SK-N-SH treated with all-trans-retinoic acid at 6 μM for 48 hours (cell line): ENCODE data around the gene EDC3.

ENCODE experiments used
- ATAC-seq: fragments of 200-7000 bp; cut with Tn5 transposase; 3 replicates; pipeline ENCODE4 v1.9.1; 2020; ENCODE audit warnings: mild to moderate bottlenecking, moderate library complexity
- ARNTL ChIP-seq: fragments of 450-650 bp; formaldehyde crosslinking; IDR thresholded peaks from 2 replicates; pipeline ENCODE4 v1.5.0; 2020; ENCODE audit warnings: low read depth, mild to moderate bottlenecking, moderate library complexity, borderline replicate concordance
- BACH2 ChIP-seq: fragments of 250-450 bp; sonication (Bioruptor Pico); IDR thresholded peaks from 2 replicates; pipeline ENCODE4 v1.9.0; 2021; ENCODE audit warnings: mild to moderate bottlenecking, borderline replicate concordance
- CREB5 ChIP-seq: fragments of 250-450 bp; sonication (Bioruptor Pico); IDR thresholded peaks from 2 replicates; pipeline ENCODE4 v1.5.1; 2020; ENCODE audit warnings: low read depth, mild to moderate bottlenecking, moderate library complexity
- CSDC2 ChIP-seq: fragments of 250-450 bp; sonication (Bioruptor Pico); IDR thresholded peaks from 2 replicates; pipeline ENCODE4 v1.5.0; 2020; ENCODE audit warnings: mild to moderate bottlenecking, moderate library complexity
- CSRNP3 ChIP-seq: fragments of 250-450 bp; sonication (Bioruptor Pico); IDR thresholded peaks from 2 replicates; pipeline ENCODE4 v1.5.1; 2021; ENCODE audit warnings: mild to moderate bottlenecking, moderate library complexity
- ESRRG ChIP-seq: fragments of 250-450 bp; sonication (Bioruptor Pico); IDR thresholded peaks from 2 replicates; pipeline ENCODE4 v1.6.1; 2021; ENCODE audit warnings: mild to moderate bottlenecking
- GLIS3 ChIP-seq: fragments of 250-450 bp; sonication (Bioruptor Pico); IDR thresholded peaks from 2 replicates; pipeline ENCODE4 v1.5.0; 2020; ENCODE audit warnings: mild to moderate bottlenecking, moderate library complexity
- ISL1 ChIP-seq: fragments of 250-450 bp; sonication (Bioruptor Pico); IDR thresholded peaks from 2 replicates; pipeline ENCODE4 v2.1.2; 2022; ENCODE audit warnings: mild to moderate bottlenecking, moderate library complexity
- OSR1 ChIP-seq: fragments of 250-450 bp; sonication (Bioruptor Pico); IDR thresholded peaks from 2 replicates; pipeline ENCODE4 v1.8.0; 2022; ENCODE audit warnings: moderate library complexity, mild to moderate bottlenecking, inconsistent platforms
- PATZ1 ChIP-seq: fragments of 250-450 bp; sonication (Bioruptor Pico); IDR thresholded peaks from 2 replicates; pipeline ENCODE4 v1.8.0; 2020; ENCODE audit warnings: mild to moderate bottlenecking, moderate library complexity, borderline replicate concordance
- POU6F1 ChIP-seq: fragments of 250-450 bp; sonication (Bioruptor Pico); IDR thresholded peaks from 2 replicates; pipeline ENCODE4 v1.8.0; 2021; ENCODE audit warnings: low read depth, mild to moderate bottlenecking, moderate library complexity, borderline replicate concordance
- PPARA ChIP-seq: fragments of 250-450 bp; sonication (Bioruptor Pico); IDR thresholded peaks from 2 replicates; pipeline ENCODE4 v1.5.0; 2020; ENCODE audit warnings: mild to moderate bottlenecking, borderline replicate concordance
- RARB ChIP-seq: fragments of 250-450 bp; sonication (Bioruptor Pico); IDR thresholded peaks from 2 replicates; pipeline ENCODE4 v1.8.0; 2021; ENCODE audit warnings: mild to moderate bottlenecking, moderate library complexity
- TCF4 ChIP-seq: fragments of 250-450 bp; sonication (Bioruptor Pico); IDR thresholded peaks from 2 replicates; pipeline ENCODE4 v1.8.0; 2021; ENCODE audit warnings: mild to moderate bottlenecking, moderate library complexity, borderline replicate concordance
- TOX ChIP-seq: fragments of 250-450 bp; sonication (Bioruptor Pico); IDR thresholded peaks from 2 replicates; pipeline ENCODE4 v1.8.0; 2021; ENCODE audit warnings: mild to moderate bottlenecking, moderate library complexity, borderline replicate concordance
- TSHZ2 ChIP-seq: fragments of 250-450 bp; sonication (Bioruptor Pico); IDR thresholded peaks from 2 replicates; pipeline ENCODE4 v1.5.0; 2020; ENCODE audit warnings: mild to moderate bottlenecking, moderate library complexity
- ZC3H10 ChIP-seq: fragments of 250-450 bp; sonication (Bioruptor Pico); IDR thresholded peaks from 2 replicates; pipeline ENCODE4 v1.5.1; 2021; ENCODE audit warnings: mild to moderate bottlenecking, moderate library complexity
- ZFP3 ChIP-seq: fragments of 250-450 bp; sonication (Bioruptor Pico); IDR thresholded peaks from 2 replicates; pipeline ENCODE4 v1.5.0; 2020; ENCODE audit warnings: mild to moderate bottlenecking, moderate library complexity
- ZFP30 ChIP-seq: fragments of 450-650 bp; formaldehyde crosslinking; IDR thresholded peaks from 2 replicates; pipeline ENCODE4 v1.5.0; 2022; ENCODE audit warnings: mild to moderate bottlenecking, moderate library complexity
- ZNF565 ChIP-seq: fragments of 450-650 bp; formaldehyde crosslinking; conservative IDR thresholded peaks from 2 replicates; pipeline ENCODE4 v1.5.0; 2020; ENCODE audit warnings: low read depth, mild to moderate bottlenecking, moderate library complexity
- ZNF70 ChIP-seq: fragments of 450-650 bp; formaldehyde crosslinking; IDR thresholded peaks from 2 replicates; pipeline ENCODE4 v1.5.0; 2020; ENCODE audit warnings: mild to moderate bottlenecking, moderate library complexity
- ZNF8 ChIP-seq: fragments of 450-650 bp; formaldehyde crosslinking; IDR thresholded peaks from 2 replicates; pipeline ENCODE4 v1.5.0; 2020; ENCODE audit warnings: mild to moderate bottlenecking, moderate library complexity

Gene EDC3

GRCh38 chr15:74625693-74626092 is 70.1 kb downstream of the EDC3 start:
- no peak for ATAC-seq
- no peak for TF ChIP-seq CREB5 (CRISPR knock-in tag)
- TF ChIP-seq ZFP30 (CRISPR knock-in tag), result no peak
- no peak for TF ChIP-seq ESRRG (CRISPR knock-in tag)
- no peak for TF ChIP-seq ISL1
- TF ChIP-seq ZNF565 (CRISPR knock-in tag), result no peak
- no peak for TF ChIP-seq CSRNP3 (CRISPR knock-in tag)
- no peak for TF ChIP-seq ARNTL (CRISPR knock-in tag)
- no peak for TF ChIP-seq GLIS3 (CRISPR knock-in tag)
- no peak for TF ChIP-seq PPARA (CRISPR knock-in tag)
- no peak for TF ChIP-seq POU6F1 (CRISPR knock-in tag)
- TF ChIP-seq PATZ1 (CRISPR knock-in tag), result no peak
- TF ChIP-seq CSDC2 (CRISPR knock-in tag), result no peak
- no peak for TF ChIP-seq ZNF8 (CRISPR knock-in tag)
- TF ChIP-seq ZC3H10 (CRISPR knock-in tag), result no peak
- TF ChIP-seq OSR1 (CRISPR knock-in tag), result no peak
- no peak for TF ChIP-seq ZNF70 (CRISPR knock-in tag)
- TF ChIP-seq BACH2 (CRISPR knock-in tag), result no peak
- TF ChIP-seq TOX (CRISPR knock-in tag), result no peak
- TF ChIP-seq TSHZ2, result no peak

- no peak for TF ChIP-seq RARB
- TF ChIP-seq PATZ1 (CRISPR knock-in tag), result no peak
- TF ChIP-seq GLIS3 (CRISPR knock-in tag), result no peak
- no peak for TF ChIP-seq TOX (CRISPR knock-in tag)
- no peak for TF ChIP-seq ZNF8 (CRISPR knock-in tag)
- no peak for TF ChIP-seq PPARA (CRISPR knock-in tag)
- TF ChIP-seq CSDC2 (CRISPR knock-in tag), result no peak
- no peak for TF ChIP-seq ZC3H10 (CRISPR knock-in tag)
- no peak for TF ChIP-seq TCF4 (CRISPR knock-in tag)
- TF ChIP-seq ISL1, result no peak
- no peak for TF ChIP-seq OSR1 (CRISPR knock-in tag)
- no peak for TF ChIP-seq ESRRG (CRISPR knock-in tag)
- no peak for TF ChIP-seq ZNF70 (CRISPR knock-in tag)
- TF ChIP-seq ZFP3, result no peak
- no peak for ATAC-seq
Observed at GRCh38 chr15:74624020-74624602, 71.7 kb downstream of the EDC3 start.
